ENCODE data around the gene KIF12. TPM values are rescaled to one million over a fixed set of nuclear protein-coding genes. Genes with fewer than 3 reads are reported as not detected.

The KIF12 gene
- total RNA-seq, 1 donor from 2014 or later: not detected

DNA sequence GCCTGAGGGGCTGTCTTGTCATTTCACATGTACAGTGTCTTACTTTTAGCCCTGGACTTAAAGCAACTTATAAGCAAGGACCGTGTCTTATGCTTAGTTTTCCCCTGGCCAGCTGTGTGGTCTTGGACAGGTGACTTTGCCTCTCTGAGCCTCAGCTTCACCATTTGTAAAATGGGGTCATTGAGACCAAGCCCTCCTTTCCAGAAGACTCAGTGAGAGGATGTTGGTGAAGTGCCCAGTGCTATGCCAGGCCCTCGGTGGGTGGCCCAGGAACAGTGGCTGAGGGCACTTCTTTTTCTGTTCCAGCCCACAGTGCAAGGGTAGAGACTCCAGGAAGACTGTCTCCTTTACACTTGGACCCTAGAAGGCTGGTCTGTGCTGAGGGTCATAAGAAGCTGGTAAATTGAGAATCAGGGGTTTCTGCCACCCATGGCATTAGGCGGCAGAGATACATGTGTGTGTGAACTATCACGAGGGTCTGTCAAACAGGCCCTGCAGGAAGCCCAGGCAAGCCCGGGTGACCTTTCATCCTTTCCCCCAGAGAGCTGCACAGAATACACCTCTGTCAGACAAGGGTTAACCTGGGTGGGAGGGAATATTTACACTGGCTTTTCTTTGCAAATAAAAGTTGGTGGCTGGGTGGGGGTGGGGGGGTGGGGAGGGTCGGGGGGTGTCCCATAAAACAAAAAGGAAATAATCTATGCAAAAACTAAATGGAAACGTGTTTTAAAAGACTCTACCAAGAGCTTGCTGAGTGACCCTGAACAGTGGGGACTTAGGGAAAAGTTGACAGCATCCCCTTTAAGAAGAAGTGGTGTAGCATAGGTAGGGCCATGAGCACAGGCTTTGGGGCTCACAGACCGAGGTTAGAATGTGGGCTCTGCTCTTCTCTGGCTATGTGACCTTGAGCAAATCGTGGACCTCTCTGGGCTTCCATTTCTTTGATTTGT, 20.4 kb upstream of the KIF12 start:
- Mint-ChIP-seq H3K27ac (no peak overlapping the region), H3K36me3 (ENCODE audit: low read depth) (no peaks in the 10 kb centered on the region), H3K27me3 (peaks cover 7% of the 10 kb centered on the region), H3K9me3 (no peaks in the 10 kb centered on the region), H3K4me3 (no peak overlapping the region), H3K4me1 (no peaks in the 10 kb centered on the region)
- DNase-seq: no peak
- intact Hi-C loops (cut with micrococcal nuclease): no loop called here

DNA sequence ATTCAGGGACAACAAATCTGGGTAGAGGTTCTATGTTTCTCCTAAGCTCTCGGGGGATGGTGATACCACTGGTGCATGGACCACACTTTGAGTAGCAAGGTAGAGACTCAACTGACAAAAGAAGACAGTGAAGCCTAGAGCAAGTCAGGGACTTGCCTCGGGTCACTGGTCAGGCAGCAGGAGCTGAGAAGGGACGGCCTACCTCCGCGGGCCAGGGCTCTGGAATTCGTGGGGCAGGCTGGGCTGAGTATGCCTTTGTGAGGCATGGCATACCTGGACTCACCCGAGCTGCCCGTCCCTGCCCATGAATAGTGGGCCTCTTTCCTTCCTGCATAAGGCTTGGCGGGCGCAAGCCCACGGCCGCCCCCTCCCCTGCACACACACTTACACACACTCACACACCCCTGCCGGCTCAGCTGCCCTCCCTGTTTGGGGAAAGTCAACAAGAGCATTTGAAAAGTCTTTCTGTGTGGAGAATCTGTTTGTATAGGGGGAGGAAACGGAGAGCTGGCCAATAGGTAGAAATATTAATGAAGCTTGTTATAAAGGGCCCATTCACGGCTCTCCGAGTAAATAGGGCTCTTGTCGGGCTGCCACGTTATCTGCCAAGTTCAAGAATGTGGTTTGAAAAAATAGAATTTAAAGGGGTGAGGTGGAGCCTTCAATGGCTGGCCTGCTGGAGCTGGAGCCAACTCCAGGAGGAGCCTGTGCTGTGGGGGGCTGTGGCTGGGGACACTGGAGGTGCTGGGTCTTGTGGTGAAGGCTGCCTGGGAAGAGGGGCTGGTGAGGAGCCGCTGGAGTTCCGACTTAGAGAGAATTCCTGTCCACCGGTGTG, 19.1 kb upstream of the KIF12 start:
- no peaks in the 10 kb centered on the region for H3K36me3 Mint-ChIP-seq (ENCODE audit: low read depth)
- H3K4me1 Mint-ChIP-seq: no peaks in the 10 kb centered on the region
- no peak overlapping the region for H3K4me3 Mint-ChIP-seq
- intact Hi-C loops (cut with micrococcal nuclease): no loop called here
- H3K27me3 Mint-ChIP-seq: peaks cover 13% of the 10 kb centered on the region
- no peak overlapping the region for H3K27ac Mint-ChIP-seq
- no peaks in the 10 kb centered on the region for H3K9me3 Mint-ChIP-seq
- no peak for DNase-seq

DNA sequence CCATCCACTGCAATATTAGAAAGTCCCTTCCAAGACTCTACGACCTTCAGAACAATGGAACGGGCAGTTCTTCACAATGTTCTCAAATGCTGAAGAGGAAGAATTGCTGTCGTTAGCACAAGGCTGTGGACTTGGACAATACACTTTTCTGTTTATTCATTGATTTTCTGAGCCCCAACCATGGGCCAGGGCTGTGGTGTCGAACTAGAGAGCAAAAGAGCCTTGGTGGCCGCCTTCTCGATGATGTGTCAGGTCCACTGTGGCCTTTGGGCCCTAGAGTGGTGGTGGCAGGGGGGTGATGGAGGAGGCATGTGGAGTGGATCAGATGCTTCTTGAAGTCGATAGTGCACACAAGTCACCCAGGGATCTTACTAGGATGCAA, 18.5 kb upstream of the KIF12 start:
- Mint-ChIP-seq H3K36me3 (ENCODE audit: low read depth) (no peaks in the 10 kb centered on the region), H3K27ac (no peak overlapping the region), H3K27me3 (peaks cover 16% of the 10 kb centered on the region), H3K4me1 (no peaks in the 10 kb centered on the region), H3K9me3 (no peaks in the 10 kb centered on the region), H3K4me3 (no peak overlapping the region)
- intact Hi-C loops (cut with micrococcal nuclease): no loop called here
- DNase-seq: no peak

DNA sequence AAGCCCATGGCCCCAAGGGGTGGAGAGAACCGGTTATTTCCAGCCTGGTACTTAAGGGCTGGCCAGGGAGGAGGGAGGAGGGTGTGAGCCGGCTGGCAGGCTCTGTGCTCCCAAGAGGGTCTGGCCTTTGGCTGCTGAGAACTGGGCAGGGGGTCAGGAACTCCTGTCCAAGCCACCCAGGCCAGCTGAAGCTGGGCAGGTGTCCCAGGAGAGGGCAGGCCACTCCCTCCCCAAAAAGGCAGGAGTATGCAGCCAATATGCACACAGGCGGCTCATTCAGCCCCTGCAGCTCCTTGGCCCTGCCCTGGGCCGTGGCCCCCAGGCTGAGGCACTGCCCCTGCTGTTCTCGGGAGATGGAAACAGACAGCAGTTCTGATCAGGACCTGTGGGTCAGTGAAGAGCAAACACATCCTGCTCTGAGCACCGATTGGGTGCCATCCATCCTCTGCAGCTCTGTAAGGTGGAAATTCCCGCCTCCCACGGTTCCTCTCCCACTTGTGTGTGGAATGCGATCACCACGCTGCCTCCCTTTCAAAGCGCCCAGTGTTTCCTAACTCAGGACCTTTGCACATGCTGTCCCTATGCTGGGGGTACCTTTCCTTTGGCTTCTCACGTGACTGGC, 17.1 kb upstream of the KIF12 start:
- no peaks in the 10 kb centered on the region for H3K36me3 Mint-ChIP-seq (ENCODE audit: low read depth)
- H3K4me1 Mint-ChIP-seq: no peaks in the 10 kb centered on the region
- peaks cover 18% of the 10 kb centered on the region for H3K27me3 Mint-ChIP-seq
- H3K27ac Mint-ChIP-seq: no peak overlapping the region
- intact Hi-C loops (cut with micrococcal nuclease): no loop called here
- H3K9me3 Mint-ChIP-seq: no peaks in the 10 kb centered on the region
- H3K4me3 Mint-ChIP-seq: no peak overlapping the region
- no peak for DNase-seq

DNA sequence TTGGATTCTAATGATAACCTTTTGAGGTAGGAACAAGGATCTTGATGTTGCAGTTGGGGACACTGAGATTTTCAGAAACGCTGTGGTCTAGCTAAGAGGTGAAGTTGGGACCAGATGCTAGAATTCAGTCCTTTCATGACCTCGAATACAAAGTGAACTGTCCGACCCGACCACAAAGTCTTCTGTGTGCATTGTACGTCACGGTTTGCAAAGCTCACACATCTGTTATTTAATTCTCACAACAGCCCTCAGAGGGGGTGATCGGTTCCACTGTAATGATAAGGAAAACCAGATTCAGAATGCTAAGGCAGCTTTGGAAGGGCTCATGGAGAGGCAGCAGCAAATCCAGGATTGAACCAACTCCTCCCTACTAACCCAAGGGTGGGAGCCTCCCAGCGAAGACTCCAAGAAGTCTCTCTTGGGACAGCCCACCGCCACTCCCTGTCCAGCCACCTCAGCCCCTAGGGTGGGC, 16.6 kb upstream of the KIF12 start:
- Mint-ChIP-seq H3K4me3 (no peak overlapping the region), H3K9me3 (no peaks in the 10 kb centered on the region), H3K4me1 (no peaks in the 10 kb centered on the region), H3K27ac (no peak overlapping the region), H3K36me3 (ENCODE audit: low read depth) (no peaks in the 10 kb centered on the region), H3K27me3 (peaks cover 18% of the 10 kb centered on the region)
- no peak for DNase-seq
- intact Hi-C loops (cut with micrococcal nuclease): no loop called here

DNA sequence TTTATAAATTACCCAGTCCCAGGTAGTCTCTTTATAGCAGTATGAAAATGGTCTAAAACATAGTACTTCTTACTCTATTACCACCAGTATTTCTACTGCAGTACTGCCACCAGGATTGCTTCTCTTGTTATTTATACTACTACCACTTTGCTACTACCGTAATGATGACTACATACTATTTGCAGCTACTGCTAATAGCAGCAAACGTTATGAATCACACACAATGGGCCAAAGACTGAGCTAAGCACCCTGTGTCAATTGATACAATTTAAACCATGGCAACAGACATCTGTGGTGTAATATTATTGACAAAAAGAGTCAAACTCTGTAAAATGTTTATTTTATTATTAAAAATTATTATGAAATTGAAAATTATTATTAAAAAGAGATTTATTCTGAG, 15.3 kb upstream of the KIF12 start:
- intact Hi-C loops (cut with micrococcal nuclease): no loop called here
- no peak for DNase-seq
- no peaks in the 10 kb centered on the region for H3K36me3 Mint-ChIP-seq (ENCODE audit: low read depth)
- peaks cover 18% of the 10 kb centered on the region for H3K27me3 Mint-ChIP-seq
- no peaks in the 10 kb centered on the region for H3K9me3 Mint-ChIP-seq
- H3K4me3 Mint-ChIP-seq: no peak overlapping the region
- no peak overlapping the region for H3K27ac Mint-ChIP-seq
- no peaks in the 10 kb centered on the region for H3K4me1 Mint-ChIP-seq

DNA sequence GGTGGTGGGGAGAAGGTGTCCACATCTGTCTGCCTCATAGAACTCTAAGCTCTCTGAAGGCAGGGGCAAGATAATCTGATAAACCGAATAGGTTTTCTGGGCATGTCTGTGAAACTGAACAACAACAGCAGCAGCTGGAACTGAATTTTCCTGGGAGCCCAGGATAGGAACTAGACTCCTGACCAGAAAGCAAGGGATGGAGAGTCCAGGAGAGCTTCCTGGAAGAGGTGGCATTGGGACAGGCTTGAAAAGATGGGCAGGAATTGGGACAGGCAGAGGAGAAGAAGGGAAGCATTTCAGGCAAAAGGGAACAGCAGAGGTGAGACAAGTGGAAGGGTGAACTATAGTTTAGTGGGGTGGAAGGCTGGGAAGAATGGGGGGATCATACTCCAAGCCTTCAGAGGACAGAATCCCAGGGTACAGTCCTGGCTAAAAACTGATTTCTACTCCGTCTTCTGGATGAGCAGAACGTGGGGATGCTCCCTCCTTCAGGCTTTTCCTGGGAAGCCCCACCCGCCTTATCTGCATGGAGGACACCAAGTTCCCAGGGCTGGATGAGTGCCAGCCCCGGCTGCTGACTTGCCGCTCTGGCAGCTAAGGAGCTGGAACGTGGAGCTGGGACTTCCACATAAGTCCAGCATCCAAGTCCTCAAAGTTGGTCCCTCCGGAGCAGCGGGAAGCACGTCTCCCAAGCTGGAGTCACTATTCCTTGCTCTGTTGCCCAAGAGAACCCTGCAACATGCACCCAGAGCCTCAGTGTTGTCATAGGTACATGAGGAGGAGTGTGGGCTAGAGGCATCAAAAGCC, 13.9 kb upstream of the KIF12 start:
- Mint-ChIP-seq H3K4me3 (no peak overlapping the region), H3K4me1 (no peaks in the 10 kb centered on the region), H3K9me3 (no peaks in the 10 kb centered on the region), H3K36me3 (ENCODE audit: low read depth) (no peaks in the 10 kb centered on the region), H3K27me3 (peaks cover 18% of the 10 kb centered on the region), H3K27ac (no peak overlapping the region)
- intact Hi-C loops (cut with micrococcal nuclease): no loop called here
- no peak for DNase-seq

DNA sequence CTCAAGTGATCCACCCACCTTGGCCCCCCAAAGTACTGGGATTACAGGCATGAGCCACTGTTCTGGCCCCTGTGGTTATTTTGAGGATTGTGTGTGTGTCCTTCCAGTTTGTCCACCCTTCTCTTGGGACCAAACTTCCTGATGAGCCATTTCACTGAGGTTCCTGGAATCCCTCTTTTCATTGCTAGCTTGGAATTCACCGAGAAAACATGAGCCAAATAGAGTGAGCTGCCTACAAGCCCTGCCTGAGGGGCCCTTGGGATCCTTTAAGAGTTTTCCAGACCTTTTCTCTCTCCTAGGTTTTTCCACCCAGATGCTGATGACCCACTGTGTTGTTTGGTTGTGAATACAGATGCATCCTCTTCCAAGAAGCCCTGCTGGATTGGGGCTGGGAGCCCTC, 13.2 kb upstream of the KIF12 start:
- H3K36me3 Mint-ChIP-seq (ENCODE audit: low read depth): no peaks in the 10 kb centered on the region
- no peak overlapping the region for H3K4me3 Mint-ChIP-seq
- DNase-seq: no peak
- no peaks in the 10 kb centered on the region for H3K4me1 Mint-ChIP-seq
- H3K27me3 Mint-ChIP-seq: peaks cover 19% of the 10 kb centered on the region
- H3K9me3 Mint-ChIP-seq: no peaks in the 10 kb centered on the region
- intact Hi-C loops (cut with micrococcal nuclease): no loop called here
- H3K27ac Mint-ChIP-seq: no peak overlapping the region

DNA sequence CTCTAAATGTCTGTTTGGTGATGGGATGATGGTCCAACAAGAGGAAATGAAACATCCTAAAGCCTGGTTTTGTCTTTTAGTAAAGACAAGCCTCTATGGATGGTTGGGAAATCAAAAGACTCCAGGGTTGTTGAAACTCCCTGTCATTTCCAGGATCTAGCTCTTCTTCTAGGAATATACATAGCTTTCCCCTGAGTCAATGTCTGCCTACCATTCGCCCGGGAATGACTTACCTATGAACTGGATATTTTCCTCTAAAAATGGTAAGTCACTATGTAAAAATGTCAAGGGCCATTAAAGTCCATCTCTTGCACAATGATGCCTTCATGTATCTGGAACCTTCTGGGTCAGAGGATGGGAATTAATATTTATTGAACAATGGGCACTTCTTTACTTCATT, 11.1 kb upstream of the KIF12 start:
- no peak for DNase-seq
- Mint-ChIP-seq H3K4me3 (no peak overlapping the region), H3K36me3 (ENCODE audit: low read depth) (no peaks in the 10 kb centered on the region), H3K27ac (no peak overlapping the region), H3K27me3 (peaks cover 28% of the 10 kb centered on the region), H3K4me1 (no peaks in the 10 kb centered on the region), H3K9me3 (no peaks in the 10 kb centered on the region)
- intact Hi-C loops (cut with micrococcal nuclease): no loop called here

DNA sequence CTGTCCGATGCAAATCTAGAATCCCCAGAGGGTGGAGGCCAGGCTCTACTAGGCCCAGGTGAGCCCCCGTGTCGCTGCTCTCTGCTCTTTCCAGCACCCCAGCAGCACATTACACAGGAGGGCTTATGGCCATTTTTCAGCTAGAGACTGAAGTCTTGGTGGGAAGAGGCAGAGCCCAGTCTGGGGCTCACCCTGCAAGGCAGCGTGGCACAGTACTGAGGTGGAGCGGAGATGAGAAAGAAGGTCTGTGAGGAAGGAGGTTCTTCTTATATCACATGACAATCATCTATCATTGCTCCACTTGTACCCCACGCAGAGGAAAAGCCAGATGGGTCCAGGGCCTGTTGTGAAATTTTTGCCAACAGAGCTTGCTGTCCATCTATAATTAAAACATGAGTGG, 10.0 kb upstream of the KIF12 start:
- DNase-seq: no peak
- intact Hi-C loops (cut with micrococcal nuclease): loop anchor here (5.0 kb wide), 1 partner anchor 48 kb away; the partner anchor contains the start of gene COL27A1
- Mint-ChIP-seq H3K27ac (no peak overlapping the region), H3K36me3 (ENCODE audit: low read depth) (no peaks in the 10 kb centered on the region), H3K9me3 (no peaks in the 10 kb centered on the region), H3K27me3 (peaks cover 35% of the 10 kb centered on the region), H3K4me3 (no peak overlapping the region), H3K4me1 (no peaks in the 10 kb centered on the region)

DNA sequence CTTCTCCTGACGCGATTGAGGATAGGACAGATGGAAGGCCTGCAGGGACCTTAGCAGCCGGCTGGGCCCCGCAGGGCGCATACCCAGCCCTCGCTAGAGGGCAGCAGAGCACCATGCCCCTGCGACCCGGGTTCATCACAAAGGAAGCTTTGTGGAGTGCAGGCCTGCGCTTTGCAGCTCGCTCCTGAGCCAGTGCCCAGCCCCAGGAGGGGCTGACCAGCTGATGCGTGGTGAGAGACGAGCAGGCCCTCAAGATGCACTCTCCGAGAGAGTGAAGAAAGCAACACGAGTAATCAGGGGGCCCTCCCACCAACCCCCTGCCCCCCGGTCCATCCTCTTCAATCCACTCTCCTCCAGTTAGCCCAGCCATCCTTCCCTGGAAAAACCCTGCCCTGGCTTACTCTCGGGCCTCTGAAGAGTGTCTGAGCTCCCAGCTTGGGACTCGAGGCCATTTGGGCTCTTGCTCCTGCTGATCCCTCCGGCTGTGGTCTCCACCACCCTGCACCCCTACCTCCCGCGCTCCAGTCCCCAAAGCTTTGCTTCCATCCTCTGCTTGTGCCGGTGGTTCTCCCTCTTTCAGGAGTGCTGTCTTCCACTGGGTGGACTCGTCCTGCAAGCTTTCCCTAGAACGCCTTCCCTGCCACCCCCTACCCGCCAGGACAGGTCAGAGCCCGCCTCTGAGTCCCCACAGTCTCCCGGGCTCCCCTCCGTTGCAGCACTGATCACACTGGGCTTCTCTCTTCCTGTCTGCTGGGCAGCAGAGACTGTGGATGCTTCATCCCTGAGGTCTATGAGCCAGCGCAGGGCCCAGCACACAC, 9.1 kb upstream of the KIF12 start:
- Mint-ChIP-seq H3K27ac (no peak overlapping the region), H3K9me3 (no peaks in the 10 kb centered on the region), H3K4me1 (no peaks in the 10 kb centered on the region), H3K4me3 (no peak overlapping the region), H3K36me3 (ENCODE audit: low read depth) (no peaks in the 10 kb centered on the region), H3K27me3 (peaks cover 35% of the 10 kb centered on the region)
- DNase-seq: peak; percentile 88
- intact Hi-C loops (cut with micrococcal nuclease): loop anchor here (1.0 to 5.0 kb wide), 2 partner anchors 49 to 183 kb away; partner anchors contain the start of gene COL27A1

DNA sequence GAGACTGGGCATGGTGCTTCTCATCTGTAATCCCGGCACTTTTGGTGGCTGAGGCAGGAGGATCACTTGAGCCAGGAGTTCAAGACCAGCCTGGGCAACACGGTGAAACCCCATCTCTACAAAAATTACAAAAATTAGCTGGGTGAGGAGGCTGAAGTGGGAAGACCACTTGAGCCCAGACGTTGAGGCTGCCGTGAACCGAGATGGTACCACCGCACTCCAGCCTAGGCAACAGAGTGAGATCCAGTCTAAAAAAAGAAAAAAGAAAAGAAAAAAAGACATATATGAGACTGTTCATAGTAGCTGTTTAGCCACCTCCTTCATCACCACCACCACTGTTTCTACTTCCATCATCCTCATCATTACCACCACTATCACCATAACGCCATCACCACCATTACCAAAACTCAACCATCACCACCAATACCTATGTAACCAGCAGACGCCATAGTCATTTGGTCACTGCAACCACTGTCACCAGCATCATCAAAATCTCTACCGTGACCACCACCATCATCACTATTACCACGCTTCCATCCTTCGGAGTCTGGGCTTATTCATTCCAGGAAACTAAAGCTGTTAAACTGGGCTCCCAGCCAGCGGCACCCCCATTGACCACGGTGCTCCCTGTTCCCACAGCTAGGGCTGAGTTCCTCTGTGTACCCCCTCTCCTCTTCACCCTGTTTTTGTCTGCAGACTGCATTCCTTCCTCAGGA, 8.4 kb upstream of the KIF12 start:
- no peaks in the 10 kb centered on the region for H3K9me3 Mint-ChIP-seq
- no peak for DNase-seq
- peaks cover 36% of the 10 kb centered on the region for H3K27me3 Mint-ChIP-seq
- no peaks in the 10 kb centered on the region for H3K4me1 Mint-ChIP-seq
- no peak overlapping the region for H3K27ac Mint-ChIP-seq
- no peak overlapping the region for H3K4me3 Mint-ChIP-seq
- intact Hi-C loops (cut with micrococcal nuclease): loop anchor here (1.0 to 5.0 kb wide), 2 partner anchors 50 to 184 kb away; partner anchors contain the start of gene COL27A1
- no peaks in the 10 kb centered on the region for H3K36me3 Mint-ChIP-seq (ENCODE audit: low read depth)
